ENCODE data around the gene PRG3. TPM values are rescaled to one million over a fixed set of nuclear protein-coding genes. Genes with fewer than 3 reads are reported as not detected.

The PRG3 gene
- total RNA-seq, 1 experiment from 2014 or later, result not detected

DNA sequence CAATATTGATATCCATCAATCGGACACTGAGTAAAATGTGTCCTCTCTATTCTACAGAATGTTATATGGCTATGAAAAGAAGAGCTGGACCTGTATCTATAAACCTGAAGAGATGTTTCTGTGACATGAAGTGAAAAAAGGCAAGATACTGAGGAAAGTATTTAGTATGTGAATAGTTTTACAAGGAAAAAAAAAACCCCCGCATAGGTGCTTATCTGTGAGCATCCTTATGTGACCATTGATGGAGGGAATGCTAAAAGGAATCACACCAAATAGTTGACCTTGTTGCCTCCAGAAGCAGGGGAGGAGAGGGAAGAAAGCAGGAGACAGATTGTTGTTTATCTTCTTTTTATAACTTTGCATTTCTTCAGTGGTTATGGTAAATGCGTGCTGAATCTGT, 10.2 kb upstream of the PRG3 start:
- H2AK5ac ChIP-seq (ENCODE audit: insufficient read length, low read length), result no peak overlapping the region
- Mint-ChIP-seq H3K36me3 (ENCODE audit: insufficient read depth in 1 of 3, low read depth in 3 of 3) (no peaks in the 10 kb centered on the region), H3K4me1 (no peaks in the 10 kb centered on the region), H3K4me3 (no peak overlapping the region), H3K9me3 (no peaks in the 10 kb centered on the region), H3K27ac (no peak overlapping the region), H3K27me3 (ENCODE audit: low read depth) (peaks cover 46% of the 10 kb centered on the region)
- no peak overlapping the region for H3K9ac ChIP-seq (ENCODE audit: extremely low read depth, insufficient read length, low read length)
- no peak overlapping the region for H2BK20ac ChIP-seq (ENCODE audit: low read depth, low read length, poor library complexity, severe bottlenecking)
- no peak overlapping the region for H3K18ac ChIP-seq (ENCODE audit: insufficient read length, low read depth, low read length)
- no peaks in the 10 kb centered on the region for H3K4me1 ChIP-seq (ENCODE audit: insufficient read depth, low read length)
- H3K27ac ChIP-seq (ENCODE audit: insufficient read length, low read depth, low read length), result no peak overlapping the region
- WGBS (ENCODE audit: extremely low coverage, insufficient read length, low lambda C conversion rate), result no CpG with 5 or more reads among the region's 3 CpGs
- no peak overlapping the region for H3K4me2 ChIP-seq (ENCODE audit: insufficient read depth, insufficient read length, low read length)
- H3K4ac ChIP-seq (ENCODE audit: low read depth, low read length), result no peak overlapping the region
- H3T11ph ChIP-seq (ENCODE audit: low read length), result no peak overlapping the region
- no peaks in the 10 kb centered on the region for H3K79me2 ChIP-seq (ENCODE audit: insufficient read depth, low read length)
- no peak overlapping the region for H4K5ac ChIP-seq (ENCODE audit: insufficient read length, low read depth, low read length)
- H4K8ac ChIP-seq (replicated peaks; ENCODE audit: insufficient read length, low read depth, low read length), result no peak overlapping the region
- H4K91ac ChIP-seq (ENCODE audit: insufficient read length, low read depth, low read length), result no peak overlapping the region
- no peak overlapping the region for H3K14ac ChIP-seq (ENCODE audit: insufficient read depth, low read length)
- no peak overlapping the region for H2BK12ac ChIP-seq (ENCODE audit: insufficient read length, low read depth, low read length)
- no peak overlapping the region for H2BK5ac ChIP-seq (ENCODE audit: insufficient read length, low read length)
- DNase-seq, result no peak
- H4K20me1 ChIP-seq (ENCODE audit: control insufficient read depth, insufficient read depth, insufficient read length), result no peaks in the 10 kb centered on the region
- no peak for TF ChIP-seq CTCF (conservative IDR thresholded peaks at IDR 0.05)
- no peak overlapping the region for H2AFZ ChIP-seq (ENCODE audit: low read length)
- H3K23ac ChIP-seq (ENCODE audit: insufficient read length, low read depth, low read length), result no peak overlapping the region
- no peak overlapping the region for H2BK120ac ChIP-seq (ENCODE audit: low read depth, low read length, poor library complexity, severe bottlenecking)
- H3K27me3 ChIP-seq (ENCODE audit: insufficient read depth, low read length), result no peaks in the 10 kb centered on the region; the same call in 1 of the 2 replicates
- no peaks in the 10 kb centered on the region for H3K79me1 ChIP-seq (ENCODE audit: insufficient read depth, low read depth, low read length, poor library complexity, severe bottlenecking)
- no peaks in the 10 kb centered on the region for H3K9me3 ChIP-seq (ENCODE audit: control insufficient read depth, low read depth, low read length)
- H3K23me2 ChIP-seq (ENCODE audit: insufficient read length, low read depth, low read length, poor library complexity, severe bottlenecking), result no peaks in the 10 kb centered on the region
- H3K56ac ChIP-seq (ENCODE audit: insufficient read length, low read depth, low read length), result no peak overlapping the region
- no peak overlapping the region for H2BK15ac ChIP-seq (ENCODE audit: low read depth, low read length)

Data from H9 (cell line).